ENCODE measurements around the gene IARS2. TPM values are rescaled to one million over a fixed set of nuclear protein-coding genes. Genes with fewer than 3 reads are reported as not detected.
A peak's percentile ranks its signal among the peaks of the same experiment; 100 is the strongest.

Gene IARS2
- total RNA-seq, result 10 to 100 TPM; 50.3 to 59.4 TPM

DNA sequence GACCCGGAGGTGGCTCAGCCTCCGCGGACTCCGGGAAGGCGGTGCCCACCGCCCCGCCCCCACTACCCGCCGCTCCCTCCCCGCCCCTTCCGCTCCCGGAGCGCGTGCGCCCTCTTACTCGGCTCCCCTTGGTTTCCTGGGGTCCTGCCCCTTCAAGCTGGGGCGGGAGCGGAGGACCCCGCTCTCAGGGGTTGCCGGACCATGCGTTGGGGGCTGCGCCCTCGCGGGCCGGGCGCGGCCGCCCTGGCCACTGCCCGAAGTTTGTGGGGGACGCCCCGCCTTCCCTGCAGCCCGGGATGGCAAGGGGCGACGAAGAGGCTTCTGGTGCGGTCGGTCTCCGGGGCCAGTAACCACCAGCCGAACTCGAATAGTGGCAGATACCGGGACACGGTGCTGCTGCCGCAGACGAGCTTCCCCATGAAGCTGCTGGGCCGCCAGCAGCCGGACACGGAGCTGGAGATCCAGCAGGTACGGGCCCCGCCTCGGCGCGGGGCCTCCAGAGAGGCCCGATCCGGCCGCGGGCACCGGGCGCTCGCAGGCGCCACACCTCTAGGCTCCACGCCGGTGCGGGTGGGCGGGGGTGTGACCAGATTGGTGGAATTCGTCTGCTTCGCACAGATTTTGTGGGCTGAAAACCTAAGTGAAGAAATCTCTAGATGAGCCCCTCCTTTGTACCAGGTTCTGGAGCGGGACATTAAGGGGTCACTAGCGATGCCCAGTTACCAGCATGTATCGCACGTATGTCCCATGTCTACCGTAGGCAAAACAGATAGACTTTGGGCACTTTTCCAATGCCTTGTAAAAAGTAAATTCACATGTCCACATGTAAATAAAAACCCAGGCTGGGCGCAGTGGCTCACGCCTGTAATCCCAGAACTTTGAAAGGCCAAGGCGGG is at the start of gene IARS2:
Gene IARS2 (plus strand): TSS at position 117 of the 896 bp plus-strand sequence. CDS start 85 bp downstream, at position 202.
- CTCF ChIA-PET, result no interaction called here
- DNase-seq (peak; percentile 94), ATAC-seq (peak; percentile 79)
- peaks cover 31% of the 10 kb centered on the region for H3K4me1 Mint-ChIP-seq
- H3K9me3 Mint-ChIP-seq (ENCODE audit: low read depth), result no peaks in the 10 kb centered on the region
- peaks cover 21% of the 10 kb centered on the region for H3K36me3 Mint-ChIP-seq
- peak within 1 kb of the TSS; percentile 78 for H3K27ac Mint-ChIP-seq
- no peaks in the 10 kb centered on the region for H3K27me3 Mint-ChIP-seq
- H3K4me3 Mint-ChIP-seq, result peak within 1 kb of the TSS; percentile 77

DNA sequence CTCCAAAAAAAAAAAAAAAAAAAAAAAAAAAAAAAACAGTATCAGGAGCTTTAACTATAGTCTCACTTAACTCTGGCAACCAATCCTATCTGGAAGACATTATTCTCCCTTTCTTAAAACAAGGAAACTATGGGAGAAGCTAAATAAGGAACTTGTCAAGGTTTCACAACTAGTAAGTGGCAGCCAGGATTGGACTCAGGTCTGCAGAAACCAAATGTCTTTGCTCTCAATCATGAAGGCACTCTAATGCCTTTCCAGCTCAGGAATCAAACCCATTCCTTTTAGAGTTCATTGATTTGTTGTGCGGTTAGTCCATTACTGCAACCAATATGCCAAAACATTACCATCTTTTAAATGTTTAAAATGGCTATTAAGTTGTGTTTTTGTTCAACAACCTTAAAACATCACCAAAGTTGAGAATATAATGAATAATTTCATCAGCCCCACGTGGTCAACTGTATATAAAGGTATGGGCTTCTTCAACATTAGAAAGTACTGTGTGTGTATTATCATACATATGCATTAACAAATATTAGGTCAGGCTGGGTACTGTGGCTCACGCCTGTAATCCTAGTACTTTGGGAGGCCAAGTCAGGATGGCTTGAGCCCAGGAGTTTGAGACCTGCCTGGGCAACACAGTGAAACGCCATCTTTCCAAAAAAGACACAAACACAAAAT is 49.1 kb upstream of the IARS2 start:
- DNase-seq, result no peak
- no peak for ATAC-seq
- H3K4me3 Mint-ChIP-seq, result peak overlapping the region; percentile 99
- peaks cover 40% of the 10 kb centered on the region for H3K4me1 Mint-ChIP-seq
- CTCF ChIA-PET, result interaction anchor here (0.9 to 1.6 kb wide), 2 partner anchors 12 to 33 kb away, joined by 4 read pairs; no protein-coding TSS in a partner anchor
- H3K9me3 Mint-ChIP-seq (ENCODE audit: low read depth), result no peaks in the 10 kb centered on the region
- H3K27me3 Mint-ChIP-seq, result no peaks in the 10 kb centered on the region
- peaks cover 9% of the 10 kb centered on the region for H3K36me3 Mint-ChIP-seq
- peak overlapping the region; percentile 96 for H3K27ac Mint-ChIP-seq

DNA sequence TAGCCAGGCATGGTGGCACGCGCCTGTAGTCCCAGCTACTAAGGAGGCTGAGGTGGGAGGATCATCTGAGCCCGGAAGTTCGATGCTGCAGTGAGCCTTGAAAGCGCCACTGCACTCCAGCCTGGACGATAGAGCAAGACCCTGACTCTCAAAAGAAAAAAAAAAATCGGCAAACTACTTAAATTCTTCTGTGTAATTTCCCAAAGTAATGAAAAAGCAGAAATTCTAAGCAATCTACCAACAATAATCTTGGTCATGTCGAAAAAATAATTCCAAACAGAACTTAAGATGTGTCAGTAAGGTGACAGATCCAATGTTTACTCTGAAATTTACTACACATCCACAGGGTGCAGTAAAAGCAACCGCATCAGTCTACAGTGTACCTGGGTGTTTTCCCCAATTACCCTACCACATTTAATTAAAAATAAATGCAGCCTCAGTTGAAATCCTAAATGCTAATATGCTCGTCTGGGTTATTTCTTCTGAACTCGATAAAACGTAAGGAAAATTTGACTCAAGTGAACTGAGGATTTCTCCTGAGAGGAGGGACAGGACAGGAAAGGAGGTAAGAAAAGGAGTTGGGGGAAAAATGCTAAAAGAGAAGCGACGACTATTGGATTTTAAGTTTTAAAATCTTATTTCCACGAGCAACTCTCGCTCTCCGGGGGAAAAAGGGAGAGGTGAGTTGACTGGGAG is 48.4 kb upstream of the IARS2 start:
- peak overlapping the region; percentile 99 for H3K4me3 Mint-ChIP-seq
- CTCF ChIA-PET, result interaction anchor here (0.8 to 1.6 kb wide), 2 partner anchors 13 to 44 kb away, joined by 4 read pairs; partner anchors contain the start of gene BPNT1
- DNase-seq (peak; percentile 53), ATAC-seq (no peak)
- H3K27me3 Mint-ChIP-seq, result no peaks in the 10 kb centered on the region
- H3K9me3 Mint-ChIP-seq (ENCODE audit: low read depth), result no peaks in the 10 kb centered on the region
- peak overlapping the region; percentile 96 for H3K27ac Mint-ChIP-seq
- H3K4me1 Mint-ChIP-seq, result peaks cover 40% of the 10 kb centered on the region
- H3K36me3 Mint-ChIP-seq, result peaks cover 9% of the 10 kb centered on the region

DNA sequence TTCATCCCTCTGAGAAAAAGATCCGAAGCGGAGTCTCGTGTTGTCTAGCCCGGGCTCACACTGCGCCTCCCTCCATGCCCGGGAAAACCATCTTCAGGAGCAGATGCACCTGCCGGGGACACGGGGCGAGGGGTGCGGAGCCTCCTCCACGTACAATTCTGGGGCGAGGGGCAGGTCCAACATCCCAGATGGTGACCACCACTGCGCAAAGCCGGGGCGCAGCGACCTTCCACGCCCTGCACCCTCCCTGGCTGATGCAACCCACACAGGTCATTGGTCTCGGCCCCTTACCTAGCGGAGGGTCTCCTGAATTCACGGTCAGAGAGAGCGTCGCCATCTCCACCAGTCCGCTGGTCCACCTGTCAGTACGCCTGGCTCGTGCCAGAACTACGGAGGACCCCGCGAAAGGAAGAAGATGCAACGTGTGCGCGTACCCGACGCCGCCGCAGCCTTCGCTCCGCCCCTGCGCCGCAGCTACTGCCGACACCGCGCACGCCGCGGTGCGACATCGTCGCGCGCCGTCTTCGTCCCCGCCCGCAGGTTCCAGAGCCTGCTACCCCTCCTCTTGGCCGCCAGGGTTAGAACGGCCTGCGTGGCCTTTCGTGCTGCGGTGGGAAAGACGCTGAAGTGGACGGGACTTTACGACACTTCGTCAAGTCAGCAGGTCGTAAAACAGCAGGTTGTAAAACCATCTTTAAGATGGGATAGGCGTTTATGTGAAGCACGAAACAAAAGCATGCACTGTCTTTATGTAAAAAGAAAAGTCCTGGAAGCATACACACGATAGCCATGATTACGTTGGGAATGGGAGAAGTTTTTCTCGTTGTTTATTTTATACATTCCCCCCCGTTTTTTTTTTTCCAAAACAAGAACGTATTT is 47.6 kb upstream of the IARS2 start, which contains the start of gene EPRS1:
Gene EPRS1 (minus strand): TSS at position 454 of the 879 bp plus-strand sequence. CDS start 117 bp downstream, at position 337.
- peaks cover 9% of the 10 kb centered on the region for H3K36me3 Mint-ChIP-seq
- H3K9me3 Mint-ChIP-seq (ENCODE audit: low read depth), result no peaks in the 10 kb centered on the region
- DNase-seq, result peak; percentile 97
- peaks cover 40% of the 10 kb centered on the region for H3K4me1 Mint-ChIP-seq
- H3K27ac Mint-ChIP-seq, result peak within 1 kb of the TSS; percentile 96
- CTCF ChIA-PET, result interaction anchor here (0.8 to 1.2 kb wide), 2 partner anchors 43 to 78 kb away, joined by 4 read pairs; partner anchors contain the start of gene BPNT1
- peak within 1 kb of the TSS; percentile 99 for H3K4me3 Mint-ChIP-seq
- peak; percentile 97 for ATAC-seq
- no peaks in the 10 kb centered on the region for H3K27me3 Mint-ChIP-seq

DNA sequence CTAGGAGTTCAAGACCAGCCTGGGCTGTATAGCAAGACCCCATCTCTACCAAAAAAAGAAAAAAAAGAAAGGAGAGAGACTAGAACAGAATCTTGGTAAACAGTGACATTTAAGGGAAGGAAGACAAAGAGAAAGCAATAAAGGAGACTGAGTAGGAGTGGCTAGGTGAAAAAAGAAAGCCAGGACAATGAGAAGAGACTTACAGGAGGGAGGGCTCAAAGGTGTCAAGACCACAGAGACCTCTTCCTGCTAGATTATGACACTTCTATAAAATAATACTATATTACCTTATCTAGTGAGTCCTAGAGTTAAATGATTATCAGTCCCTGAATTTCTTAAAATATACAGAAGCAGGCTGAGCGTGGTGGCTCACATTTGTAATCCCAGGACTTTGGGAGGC is 37.6 kb upstream of the IARS2 start:
- no peaks in the 10 kb centered on the region for H3K9me3 Mint-ChIP-seq (ENCODE audit: low read depth)
- H3K27me3 Mint-ChIP-seq, result no peaks in the 10 kb centered on the region
- peak; percentile 89 for ATAC-seq
- peaks cover 3% of the 10 kb centered on the region for H3K36me3 Mint-ChIP-seq
- H3K27ac Mint-ChIP-seq, result peak overlapping the region; percentile 78
- no peak for DNase-seq
- CTCF ChIA-PET, result no interaction called here
- H3K4me3 Mint-ChIP-seq, result no peak overlapping the region
- peaks cover 8% of the 10 kb centered on the region for H3K4me1 Mint-ChIP-seq

DNA sequence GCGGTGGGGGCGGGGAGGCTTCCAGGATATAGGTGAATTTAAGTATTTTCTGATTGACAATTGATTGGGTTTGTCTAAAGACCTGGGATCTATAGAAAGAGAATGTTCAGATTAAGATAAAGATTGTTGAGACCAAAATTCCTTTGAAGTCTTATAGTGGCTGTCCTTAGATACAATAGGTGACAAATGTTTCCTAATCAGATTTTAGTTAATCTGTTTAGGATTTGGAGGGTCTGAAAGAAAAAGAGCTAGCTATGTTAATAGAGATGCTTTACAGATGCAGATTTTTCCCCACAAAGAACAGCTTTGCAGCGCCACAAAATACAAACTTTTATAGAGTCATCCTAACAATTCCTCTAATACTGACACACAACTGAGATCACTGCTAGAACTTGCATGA is 33.1 kb upstream of the IARS2 start:
- H3K36me3 Mint-ChIP-seq, result peaks cover 28% of the 10 kb centered on the region

DNA sequence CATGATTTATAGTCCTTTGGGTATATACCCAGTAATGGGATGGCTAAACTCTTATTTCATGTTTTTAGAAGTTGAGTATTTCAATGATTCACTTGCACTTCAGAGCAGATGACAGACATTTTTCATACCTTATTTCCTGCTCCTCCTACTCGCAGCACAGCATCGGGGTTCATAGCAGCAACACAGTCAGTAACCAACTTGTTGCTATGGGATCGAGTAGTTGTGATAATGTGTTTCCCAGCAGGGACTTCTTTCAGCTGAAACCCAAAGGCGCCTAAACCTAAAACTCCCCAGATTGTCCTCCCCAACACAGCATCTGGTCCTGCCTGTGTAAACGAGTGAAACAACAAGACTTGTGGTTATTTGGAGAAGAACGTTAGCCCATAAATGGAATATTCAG is 31.3 kb upstream of the IARS2 start:
- H3K4me1 Mint-ChIP-seq, result no peaks in the 10 kb centered on the region
- ATAC-seq (no peak), DNase-seq (no peak)
- no peak overlapping the region for H3K27ac Mint-ChIP-seq
- no peaks in the 10 kb centered on the region for H3K9me3 Mint-ChIP-seq (ENCODE audit: low read depth)
- CTCF ChIA-PET, result no interaction called here
- peaks cover 30% of the 10 kb centered on the region for H3K36me3 Mint-ChIP-seq
- H3K4me3 Mint-ChIP-seq, result no peak overlapping the region
- H3K27me3 Mint-ChIP-seq, result no peaks in the 10 kb centered on the region

More for the DNA sequence above, 33.1 kb upstream of the IARS2 start:
- no peak overlapping the region for H3K27ac Mint-ChIP-seq
- H3K4me3 Mint-ChIP-seq, result no peak overlapping the region
- no peak for DNase-seq
- CTCF ChIA-PET, result no interaction called here
- no peaks in the 10 kb centered on the region for H3K27me3 Mint-ChIP-seq
- peaks cover 8% of the 10 kb centered on the region for H3K4me1 Mint-ChIP-seq
- no peak for ATAC-seq
- no peaks in the 10 kb centered on the region for H3K9me3 Mint-ChIP-seq (ENCODE audit: low read depth)

DNA sequence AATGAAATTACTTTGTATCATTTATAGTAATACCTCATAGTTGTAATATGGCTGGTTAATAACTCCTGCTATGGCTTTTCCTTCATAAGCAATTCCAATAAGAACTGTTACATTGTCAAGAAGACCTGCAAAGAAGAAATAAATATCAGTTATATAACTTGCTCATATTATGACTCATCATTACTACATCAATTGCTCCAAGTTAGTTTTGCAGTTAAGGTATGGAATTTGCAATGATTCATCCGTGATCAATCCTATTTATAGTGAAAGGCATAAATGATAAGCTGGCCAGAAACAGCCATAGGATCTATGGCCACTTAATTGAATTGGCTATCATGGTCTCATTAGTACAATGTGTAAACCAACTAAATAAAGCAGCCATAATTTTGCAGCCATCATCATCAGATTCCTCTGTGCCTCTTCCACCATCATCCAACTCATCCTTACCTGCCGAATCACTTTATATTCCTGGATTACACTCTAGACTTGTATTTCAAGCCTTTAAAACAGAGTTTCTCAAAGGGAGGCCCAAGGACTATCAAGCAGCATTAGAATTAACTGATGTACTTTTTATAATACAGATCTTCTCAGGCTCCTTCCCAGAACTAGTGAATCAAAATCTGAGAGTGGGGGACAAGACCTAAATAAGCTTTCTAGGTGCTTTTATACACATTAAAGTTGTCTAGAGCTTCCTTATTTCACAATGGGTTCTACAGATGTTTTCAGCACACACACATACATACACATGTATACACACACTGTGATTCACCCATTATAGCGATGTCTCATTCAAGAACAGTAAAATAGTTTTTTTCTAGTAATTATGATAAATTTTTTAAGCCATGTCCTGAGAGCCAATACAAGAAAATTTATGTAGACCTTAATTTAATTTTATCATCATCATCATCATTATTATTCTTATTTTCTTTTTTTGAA is 26.4 kb upstream of the IARS2 start:
- no peak for DNase-seq
- H3K27ac Mint-ChIP-seq, result no peak overlapping the region
- H3K4me3 Mint-ChIP-seq, result no peak overlapping the region
- no peaks in the 10 kb centered on the region for H3K4me1 Mint-ChIP-seq
- CTCF ChIA-PET, result interaction anchor here (1.6 kb wide), 1 partner anchor 10 kb away, joined by 6 read pairs; no protein-coding TSS in a partner anchor
- ATAC-seq, result no peak
- H3K27me3 Mint-ChIP-seq, result no peaks in the 10 kb centered on the region
- peaks cover 35% of the 10 kb centered on the region for H3K36me3 Mint-ChIP-seq
- H3K9me3 Mint-ChIP-seq (ENCODE audit: low read depth), result no peaks in the 10 kb centered on the region

DNA sequence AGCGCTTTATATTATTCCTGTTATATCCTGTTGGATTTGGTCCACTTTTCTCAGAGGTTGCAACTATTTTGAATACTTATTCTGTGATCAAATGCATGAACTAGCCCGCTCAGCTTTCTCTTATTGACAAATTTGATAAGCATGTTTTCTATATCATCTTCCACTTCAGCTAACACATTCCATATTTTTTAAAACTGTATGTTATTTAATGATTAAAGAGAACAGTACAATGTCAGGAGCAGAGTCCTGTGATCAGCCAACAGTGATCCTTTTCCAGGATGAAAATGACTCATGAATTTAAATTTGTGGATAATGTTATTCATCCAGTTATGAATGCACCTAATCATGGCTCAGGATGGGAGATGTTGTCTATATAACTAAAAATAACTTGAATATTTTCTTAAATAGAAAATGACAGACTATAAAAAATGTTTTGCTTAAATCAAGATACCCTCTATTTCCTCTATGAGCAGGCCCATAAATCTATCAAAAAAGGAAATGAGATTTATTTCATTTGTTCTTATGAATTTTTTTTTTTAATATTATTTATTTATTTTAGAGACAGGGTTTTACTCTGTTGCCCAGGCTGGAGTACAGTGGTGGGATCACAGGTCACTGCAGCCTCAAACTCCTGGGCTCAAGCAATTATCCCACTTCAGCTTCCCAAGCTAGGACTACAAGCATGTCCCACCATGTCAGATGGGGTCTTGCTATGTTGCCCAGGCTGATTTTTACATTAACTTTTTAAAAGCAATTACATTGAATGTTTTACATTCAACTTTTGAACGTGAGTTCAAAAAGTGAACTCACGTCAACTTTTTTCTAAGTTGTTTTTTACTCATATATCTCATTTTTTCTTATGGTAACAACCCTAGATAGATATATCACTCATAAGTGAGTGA is 16.8 kb upstream of the IARS2 start:
- no peak for ATAC-seq
- Mint-ChIP-seq H3K27ac (no peak overlapping the region), H3K4me1 (no peaks in the 10 kb centered on the region), H3K4me3 (no peak overlapping the region), H3K27me3 (no peaks in the 10 kb centered on the region), H3K9me3 (ENCODE audit: low read depth) (no peaks in the 10 kb centered on the region), H3K36me3 (peaks cover 27% of the 10 kb centered on the region)
- no peak for DNase-seq
- CTCF ChIA-PET, result interaction anchor here (1.0 kb wide), 1 partner anchor 47 kb away, joined by 3 read pairs; no protein-coding TSS in a partner anchor

DNA sequence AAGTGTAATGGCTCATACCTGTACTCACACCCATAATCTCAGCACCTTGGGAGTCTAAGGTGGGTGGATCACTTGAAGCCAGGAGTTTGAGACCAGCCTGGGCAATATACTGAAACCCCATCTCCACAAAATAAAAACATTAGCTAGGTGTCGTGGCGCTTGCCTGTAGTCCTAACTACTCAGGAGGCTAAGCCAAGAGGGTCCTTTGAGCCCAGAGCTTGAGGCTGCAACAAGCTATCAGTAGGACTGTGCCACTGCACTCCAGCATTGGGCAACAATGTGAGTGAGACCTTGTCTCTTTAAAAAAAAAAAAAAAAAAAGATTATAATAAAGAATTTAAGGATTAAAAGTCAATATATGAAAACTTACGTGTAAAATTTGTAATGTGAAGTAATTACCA is 16.0 kb upstream of the IARS2 start:
- Mint-ChIP-seq H3K27me3 (no peaks in the 10 kb centered on the region), H3K4me3 (no peak overlapping the region), H3K9me3 (ENCODE audit: low read depth) (no peaks in the 10 kb centered on the region), H3K4me1 (no peaks in the 10 kb centered on the region), H3K36me3 (peaks cover 20% of the 10 kb centered on the region), H3K27ac (no peak overlapping the region)
- ATAC-seq (no peak), DNase-seq (no peak)
- CTCF ChIA-PET, result no interaction called here

DNA sequence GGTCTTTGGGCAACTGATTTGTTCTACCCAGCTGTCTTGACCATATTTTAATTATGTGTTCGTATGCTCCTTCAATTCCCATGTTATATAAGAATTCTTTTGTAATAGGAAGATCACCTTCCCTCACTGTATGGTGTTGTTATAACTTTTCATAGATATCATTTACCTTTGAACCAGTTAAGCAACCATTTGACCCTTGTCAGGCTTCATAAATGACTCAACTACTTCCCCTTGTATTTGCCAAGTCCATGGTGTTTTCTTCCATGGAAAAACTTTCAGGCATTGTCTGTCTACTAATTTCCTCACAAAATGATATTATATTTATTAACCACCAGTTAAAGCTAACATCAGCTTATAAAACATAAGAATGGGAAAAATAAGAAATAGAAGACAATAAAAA is 9.5 kb upstream of the IARS2 start:
- Mint-ChIP-seq H3K27ac (no peak overlapping the region), H3K9me3 (ENCODE audit: low read depth) (no peaks in the 10 kb centered on the region), H3K36me3 (peaks cover 14% of the 10 kb centered on the region), H3K27me3 (no peaks in the 10 kb centered on the region), H3K4me1 (peaks cover 4% of the 10 kb centered on the region), H3K4me3 (no peak overlapping the region)
- DNase-seq, result no peak
- ATAC-seq, result no peak
- CTCF ChIA-PET, result interaction anchor here (0.9 to 1.2 kb wide), 3 partner anchors 10 to 29 kb away, joined by 3 to 4 read pairs (median 3); no protein-coding TSS in a partner anchor
